HG02973 (cell line): ENCODE data around the gene PEX11B.
A peak's percentile ranks its signal among the peaks of the same experiment; 100 is the strongest.

Experiments
- ATAC-seq: cut with Tn5 transposase; IDR thresholded peaks from one replicate; pipeline ENCODE4 v1.9.1; 2021; ENCODE audit warnings: moderate library complexity; ENCODE audit not compliant: unreplicated experiment

The PEX11B gene, protein sequence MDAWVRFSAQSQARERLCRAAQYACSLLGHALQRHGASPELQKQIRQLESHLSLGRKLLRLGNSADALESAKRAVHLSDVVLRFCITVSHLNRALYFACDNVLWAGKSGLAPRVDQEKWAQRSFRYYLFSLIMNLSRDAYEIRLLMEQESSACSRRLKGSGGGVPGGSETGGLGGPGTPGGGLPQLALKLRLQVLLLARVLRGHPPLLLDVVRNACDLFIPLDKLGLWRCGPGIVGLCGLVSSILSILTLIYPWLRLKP

DNA sequence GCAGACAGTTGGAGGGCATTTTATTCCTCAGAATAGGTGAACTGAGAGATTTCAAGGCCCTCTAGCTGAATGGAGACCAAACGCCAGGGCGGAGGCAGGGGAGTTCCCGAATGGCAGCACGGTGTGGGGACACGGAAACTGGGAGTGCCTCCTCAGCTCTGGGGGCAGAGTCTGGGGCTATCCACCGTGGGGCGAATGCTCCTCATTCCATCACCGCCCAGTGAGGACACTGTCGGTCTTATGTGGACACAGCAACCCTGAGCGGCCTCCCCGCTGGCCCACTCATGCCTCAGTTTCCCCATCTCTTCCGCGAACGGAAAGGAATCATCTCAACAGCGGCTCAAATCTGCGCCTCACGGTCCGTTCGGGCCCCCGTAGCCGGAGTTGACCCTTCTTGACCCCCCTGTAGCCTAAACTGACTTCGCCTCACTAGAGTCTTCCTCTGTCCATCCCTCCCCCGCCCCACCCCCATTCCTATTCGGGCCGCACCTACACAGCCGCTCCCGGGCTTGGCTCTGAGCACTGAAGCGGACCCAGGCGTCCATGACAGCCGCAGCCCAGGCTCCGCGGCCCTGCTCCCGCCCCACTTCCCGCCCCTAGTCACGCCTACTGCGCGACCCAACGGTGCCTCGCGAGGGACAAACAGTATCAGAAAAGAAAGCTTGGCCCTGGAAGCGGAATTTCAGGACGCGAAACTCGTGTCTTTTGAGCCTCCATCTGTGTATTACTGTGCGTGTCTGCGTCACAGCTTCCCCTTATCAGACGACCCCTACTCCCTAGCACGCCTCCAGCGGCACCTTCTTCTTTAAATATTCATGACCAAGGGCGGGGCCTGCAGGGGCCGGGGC, at the start of gene PEX11B:
PEX11B (minus strand) TSS at position 574 of the 848 bp plus-strand sequence; CDS start at position 545, 29 bp downstream.
- peak; percentile 54 for ATAC-seq

DNA sequence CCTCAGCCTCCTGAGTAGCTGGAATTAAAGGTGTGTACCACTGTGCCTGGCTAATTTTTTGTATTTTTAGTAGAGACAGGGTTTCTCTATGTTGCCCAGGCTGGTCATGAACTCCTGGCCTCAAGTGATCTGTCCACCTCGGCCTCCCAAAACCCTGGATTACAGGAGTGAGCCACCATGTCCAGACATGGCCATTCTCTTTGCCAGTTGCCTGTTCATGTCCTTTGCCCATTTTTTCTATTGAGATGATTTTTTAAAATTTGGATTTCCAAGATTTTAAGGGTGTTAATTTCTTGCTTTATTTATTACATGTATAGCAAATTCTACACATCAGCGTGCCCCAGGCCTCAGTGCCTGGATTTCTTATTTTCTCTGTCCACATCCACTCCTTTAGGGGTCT, 48.8 kb upstream of the PEX11B start:
- no peak for ATAC-seq

DNA sequence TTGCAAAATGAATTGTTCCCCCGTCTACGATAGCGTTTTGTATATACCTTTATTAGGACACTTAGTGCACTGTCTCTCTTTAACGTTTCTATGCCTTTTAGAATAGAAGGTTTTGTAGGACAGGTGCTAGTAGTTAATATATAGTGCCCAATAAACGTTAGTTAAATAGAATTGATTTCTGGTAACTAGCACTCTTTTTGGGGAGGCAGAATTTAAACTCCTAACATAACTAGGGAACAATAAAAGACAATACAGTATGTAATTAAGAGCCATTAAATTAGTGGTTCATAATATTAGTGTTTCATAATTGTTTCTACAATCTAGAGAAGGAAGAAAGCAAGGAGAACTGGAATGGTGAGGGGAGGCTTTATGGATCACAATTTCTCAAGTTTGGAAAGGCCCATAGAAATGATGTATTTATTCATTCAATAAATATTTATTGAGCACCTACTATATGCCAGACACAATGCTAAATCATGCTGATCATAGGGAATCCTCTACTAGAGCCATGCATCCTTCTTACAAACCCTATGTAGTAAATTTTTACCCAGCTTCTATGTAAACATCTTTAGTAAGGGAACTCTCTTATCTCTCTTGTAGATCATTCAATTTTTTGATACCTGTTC, 46.7 kb upstream of the PEX11B start:
- no peak for ATAC-seq

DNA sequence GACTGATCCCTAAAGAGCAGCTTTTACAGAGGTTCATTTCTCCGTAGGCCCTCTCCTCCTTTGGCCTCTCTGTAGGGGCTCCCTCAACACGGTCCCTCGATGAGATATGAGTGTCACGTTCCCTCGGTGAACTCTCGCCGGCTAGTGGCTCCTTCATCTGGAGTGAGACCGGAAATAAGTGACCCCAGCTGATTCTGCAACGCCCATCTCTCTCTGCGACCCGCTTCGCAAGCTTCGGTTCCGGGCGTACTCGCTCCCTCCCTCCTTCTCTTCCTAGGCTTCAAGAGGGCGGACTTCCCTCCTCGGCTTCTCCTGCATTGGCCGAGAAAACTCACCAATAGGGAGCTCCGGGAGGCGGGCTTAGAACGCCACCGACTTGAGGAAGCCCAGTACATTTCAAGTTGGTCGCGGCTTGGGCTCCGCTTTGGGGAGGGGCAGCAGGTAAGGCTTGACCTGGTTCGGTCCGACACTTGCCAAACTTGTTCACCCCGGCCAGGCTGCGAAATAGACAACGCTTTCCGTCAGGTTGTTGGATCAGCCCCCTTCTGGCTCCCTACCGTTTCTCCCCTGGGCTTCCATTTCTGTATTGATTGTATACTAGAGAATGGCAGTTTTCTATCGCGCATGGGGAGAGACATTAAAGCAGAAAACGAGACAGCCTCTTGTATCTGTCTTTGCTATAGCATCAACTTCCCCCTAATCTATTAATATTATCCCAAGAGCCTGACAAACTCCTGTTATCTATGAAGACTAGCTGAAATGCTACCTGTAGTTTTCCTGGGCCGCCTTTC, 46.0 kb upstream of the PEX11B start, which contains the start of the genes ANKRD34A and POLR3GL:
ANKRD34A (minus strand) TSS at position 248 of the 791 bp plus-strand sequence. CDS start 2,816 bp downstream, outside the sequence.
POLR3GL (plus strand) TSS at position 363 of the 791 bp plus-strand sequence. CDS start 10,176 bp downstream, outside the sequence.
- peak; percentile 83 for ATAC-seq

DNA sequence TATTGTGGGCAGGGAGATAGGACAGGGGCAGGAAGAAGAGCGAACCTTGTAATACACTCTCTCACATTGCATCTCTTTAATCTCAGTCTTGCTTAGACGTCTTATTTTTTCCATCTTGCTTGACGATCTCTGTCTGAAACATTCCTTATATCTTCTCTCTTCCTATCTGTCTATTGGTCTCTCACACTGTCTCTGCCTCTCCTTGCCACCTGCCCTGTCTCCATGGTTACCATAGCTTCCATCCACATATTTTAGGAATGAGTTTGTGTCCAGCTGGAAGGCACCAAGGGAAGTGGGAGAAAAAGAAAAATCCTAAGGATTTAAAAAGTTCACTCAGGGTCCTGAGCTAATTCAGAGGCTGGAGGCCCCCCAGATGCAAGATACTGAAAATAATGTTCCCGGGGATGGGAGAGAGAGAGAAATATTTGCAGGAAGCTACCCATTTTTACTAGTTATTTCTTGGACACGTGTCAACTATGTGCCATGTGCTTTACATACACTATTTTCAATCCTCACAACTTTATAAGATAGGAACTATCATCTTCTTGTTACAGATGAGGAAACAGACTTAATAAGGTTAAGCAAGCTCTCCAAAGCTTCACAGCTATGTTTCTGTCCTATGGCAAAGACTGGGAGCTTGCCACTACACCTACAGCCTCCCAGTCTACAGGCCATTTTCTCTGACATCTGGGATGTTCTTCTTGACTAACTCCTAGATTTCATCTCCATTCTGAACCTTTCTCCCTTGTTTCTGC, 44.9 kb upstream of the PEX11B start:
- no peak for ATAC-seq

DNA sequence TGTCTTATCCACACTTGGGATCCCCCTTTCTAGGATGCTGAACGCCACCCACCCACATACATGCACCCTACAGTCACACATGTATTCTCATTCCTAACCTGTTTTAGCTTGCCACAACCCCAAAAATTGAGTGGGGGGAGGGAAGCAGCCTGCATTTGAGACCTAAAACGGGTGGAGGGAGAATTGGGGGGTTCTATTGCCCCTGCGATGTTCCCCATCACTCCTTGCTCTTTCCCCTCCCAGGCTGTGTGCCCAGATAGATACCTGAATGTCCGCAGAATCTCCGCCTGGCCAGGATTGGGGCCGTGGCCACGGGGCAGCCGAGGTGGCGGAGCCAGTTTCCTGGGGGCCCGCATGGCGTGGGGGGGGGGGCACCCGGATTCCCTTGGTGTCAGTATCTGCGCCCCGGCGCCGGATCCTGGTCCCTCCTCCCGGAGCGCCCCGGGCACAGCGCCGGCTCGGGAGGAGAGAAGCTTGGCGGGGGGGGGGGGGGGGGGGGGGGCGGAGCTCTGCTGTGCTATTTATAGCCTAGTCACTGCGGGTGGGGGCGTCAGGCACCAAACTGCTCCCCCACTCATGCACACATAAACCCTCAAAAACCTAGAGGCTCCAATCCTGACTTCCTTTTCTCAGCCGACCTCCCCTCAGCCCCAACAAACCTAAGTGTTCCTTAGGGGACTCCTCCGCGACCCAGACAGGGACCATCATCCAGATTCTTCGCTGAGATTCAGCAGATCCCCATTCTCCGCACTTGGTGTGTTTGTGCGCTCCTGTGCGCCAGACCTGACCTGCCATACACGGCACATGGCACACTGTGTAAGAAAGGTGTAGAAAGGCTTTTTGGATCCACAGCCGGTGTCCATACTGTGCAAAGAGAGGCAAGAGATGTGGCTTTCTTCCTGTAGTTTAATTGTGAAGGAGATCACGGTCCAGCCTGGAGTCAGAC, 43.9 kb upstream of the PEX11B start:
- no peak for ATAC-seq

DNA sequence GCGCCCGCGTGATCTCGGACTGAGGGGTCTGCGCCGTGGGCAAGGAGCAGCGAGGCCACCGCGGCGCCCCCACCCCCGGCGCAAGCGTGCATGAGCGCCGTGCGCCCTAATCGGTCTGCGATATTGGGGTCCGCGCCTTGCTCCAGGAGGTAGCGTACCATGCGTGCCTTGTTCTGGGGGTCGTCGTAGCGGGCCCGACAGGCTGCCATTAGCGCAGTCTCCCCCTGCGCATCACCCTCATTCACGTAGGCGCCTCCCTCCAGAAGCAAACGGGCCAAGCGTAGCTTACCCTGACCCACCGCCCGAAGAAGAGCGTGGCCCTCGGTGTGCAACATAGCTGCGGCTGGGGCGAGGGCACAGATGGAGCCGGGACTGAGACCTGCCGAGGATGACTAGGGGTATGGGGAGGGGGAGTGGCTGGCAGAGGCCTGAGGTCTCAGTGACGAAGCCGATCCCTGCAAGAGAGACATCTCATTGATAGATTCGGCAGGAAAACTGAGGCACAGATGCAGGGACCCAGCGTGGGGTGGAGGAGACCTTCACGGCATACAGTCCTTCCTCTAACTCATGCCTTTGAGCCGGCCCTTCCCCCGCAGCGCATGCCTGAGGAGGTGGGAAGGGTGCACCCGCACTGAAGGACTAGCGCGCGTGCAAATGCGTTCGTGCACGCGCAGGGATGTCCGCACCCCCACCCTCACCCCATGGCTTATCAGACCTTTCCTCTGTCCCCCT, 43.1 kb upstream of the PEX11B start:
- ATAC-seq = no peak

DNA sequence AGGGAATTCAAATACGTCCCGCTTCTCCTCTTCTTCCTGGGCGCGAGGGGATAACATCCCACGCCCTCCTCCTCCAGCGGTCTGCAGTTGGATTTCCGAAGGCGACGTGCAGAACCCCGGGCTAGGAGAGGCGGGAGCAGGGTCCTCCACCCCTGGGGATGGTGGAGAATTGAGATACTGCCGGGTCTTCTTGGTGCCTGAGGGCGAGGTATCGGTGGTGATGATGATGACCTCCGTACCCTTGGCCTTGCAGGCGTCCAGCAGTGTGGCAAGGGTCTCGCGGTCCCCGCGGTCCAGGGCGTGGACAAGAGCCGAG, 42.5 kb upstream of the PEX11B start:
- no peak for ATAC-seq

DNA sequence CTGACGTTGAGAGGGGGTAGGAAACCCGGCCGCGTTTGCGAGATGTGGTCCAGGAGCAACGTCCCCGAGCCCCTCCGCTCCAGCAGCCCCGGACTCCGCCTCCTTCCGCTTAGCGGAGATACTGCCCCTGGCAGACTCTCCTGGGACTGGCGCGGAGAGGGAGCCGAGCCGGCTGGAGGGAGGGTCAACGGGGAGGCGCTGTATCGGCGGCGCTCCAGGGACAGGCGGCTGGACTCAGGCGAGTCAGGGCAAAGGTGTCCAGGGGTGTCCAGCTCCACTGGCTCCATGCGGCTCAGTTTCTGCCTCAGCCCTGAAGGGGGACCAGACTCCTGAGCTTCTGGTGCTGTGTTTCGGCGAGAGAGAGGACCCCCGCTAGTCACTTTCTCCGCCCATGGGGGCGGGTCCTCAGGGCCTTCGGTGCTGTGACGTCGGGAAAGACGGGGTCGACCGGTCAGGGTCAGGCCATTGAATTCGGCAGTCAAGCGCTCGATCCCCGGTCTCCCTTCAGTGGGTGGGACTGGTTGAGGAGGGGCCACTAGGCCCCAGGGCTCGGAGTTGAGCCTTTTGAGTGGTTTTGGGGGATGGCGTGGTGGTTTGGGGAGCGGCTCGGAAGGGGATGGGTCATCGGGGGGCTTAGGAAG, 42.1 kb upstream of the PEX11B start:
- ATAC-seq = no peak

DNA sequence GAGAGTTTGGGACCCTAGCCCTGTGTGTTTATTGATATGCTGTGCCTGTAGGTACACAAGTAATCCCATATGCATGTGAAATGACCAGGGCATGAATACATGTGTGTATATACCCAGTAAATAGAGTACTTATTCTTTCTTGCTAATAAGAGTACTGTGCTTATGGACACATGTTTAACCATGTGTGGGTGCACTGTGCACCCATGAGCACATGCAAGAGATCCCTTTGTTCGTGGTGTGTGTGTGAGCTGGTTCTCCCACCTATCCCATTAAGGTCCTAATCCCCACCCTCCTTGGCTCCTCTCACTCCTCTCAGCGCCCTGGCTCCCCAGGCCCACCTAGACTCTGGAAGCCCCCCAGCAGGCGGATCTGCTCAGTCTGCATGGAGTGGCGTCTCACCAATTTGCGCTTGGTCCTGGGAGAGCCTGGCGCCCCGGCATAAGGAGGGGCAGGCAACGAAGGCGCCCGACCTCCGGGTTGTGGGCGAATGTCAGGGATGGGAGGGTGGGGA, 41.5 kb upstream of the PEX11B start:
- ATAC-seq = no peak

DNA sequence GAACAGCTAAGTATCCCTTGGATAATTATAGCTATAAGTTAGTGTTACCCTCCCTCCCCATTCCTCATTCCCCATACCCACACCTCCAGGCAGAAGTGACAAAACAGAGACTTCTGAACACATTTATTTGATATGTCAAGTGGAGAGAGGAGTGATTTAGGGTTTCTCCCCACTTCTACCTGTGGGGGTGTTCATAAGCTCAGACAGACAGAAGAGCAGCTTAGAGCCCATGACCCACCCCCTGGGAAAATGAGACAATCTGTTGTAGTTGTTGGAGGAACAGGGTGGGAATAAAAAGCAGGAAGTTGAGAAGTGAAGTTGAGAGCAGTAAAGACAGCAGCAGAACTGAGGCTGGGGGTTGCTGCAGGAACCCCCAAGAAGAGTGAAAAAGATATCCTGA, 40.8 kb upstream of the PEX11B start:
- ATAC-seq = no peak

DNA sequence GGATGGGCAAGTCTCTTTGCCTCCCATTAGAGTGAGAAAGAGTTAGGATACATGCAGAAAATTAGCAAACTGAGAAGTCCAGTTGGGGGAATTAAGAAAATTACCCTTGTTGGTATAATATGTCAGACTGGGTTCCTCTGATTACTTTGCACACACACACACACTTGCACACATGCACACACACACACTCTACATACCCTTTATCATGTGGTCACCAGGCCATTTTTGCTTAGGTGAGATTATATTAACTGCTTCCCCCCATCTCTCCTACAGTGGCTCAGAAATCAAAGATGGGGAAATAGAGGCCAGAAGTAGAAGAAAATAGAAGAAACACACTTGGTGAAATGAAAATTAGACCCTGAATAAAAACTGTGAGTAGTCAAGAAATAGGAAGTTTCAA, 40.2 kb upstream of the PEX11B start:
- ATAC-seq = no peak

DNA sequence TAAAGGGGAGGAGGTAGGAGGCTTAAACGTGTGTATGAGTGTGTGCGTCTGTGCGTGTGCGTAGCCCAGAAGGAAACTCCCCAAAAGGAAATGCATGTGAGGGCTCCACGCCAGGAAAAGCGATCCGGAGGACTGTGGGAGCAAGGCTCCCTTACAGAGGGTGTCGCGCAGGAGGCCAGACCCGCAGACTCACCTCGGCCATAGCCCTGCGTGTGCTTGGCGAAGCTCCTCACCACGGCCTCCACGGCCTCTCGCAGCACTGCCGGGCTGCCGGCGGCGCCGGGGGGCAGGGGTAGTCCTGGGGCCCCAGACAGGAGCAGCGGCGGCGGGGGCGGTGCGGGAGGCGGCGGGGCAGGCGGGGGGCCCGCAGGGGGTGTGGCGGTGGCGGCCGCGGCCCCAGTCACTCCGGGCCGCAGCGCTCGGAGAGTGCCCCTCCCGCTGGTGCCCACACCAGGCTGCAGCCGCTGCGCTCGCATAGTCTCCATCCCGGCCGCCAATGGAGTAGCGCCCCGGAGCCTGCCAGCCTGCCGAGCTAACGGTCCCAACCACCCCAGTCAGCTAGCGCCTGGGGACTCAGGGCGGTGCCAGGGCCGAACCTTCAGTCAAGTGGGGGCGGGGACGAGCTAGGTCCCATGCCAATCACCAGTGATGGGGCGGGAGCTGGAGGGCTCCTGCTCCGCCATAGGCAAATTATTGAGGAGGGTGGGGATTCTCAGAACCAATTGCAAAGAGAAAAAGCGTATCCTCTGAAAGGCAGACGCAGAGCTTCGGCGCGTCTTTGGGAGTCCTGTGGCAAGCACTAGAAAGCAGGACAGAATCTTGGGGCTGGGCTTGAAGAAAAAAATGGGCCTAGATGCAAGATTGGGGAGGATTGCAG, 39.2 kb upstream of the PEX11B start, which contains the start of gene LIX1L:
LIX1L (minus strand) TSS at position 575 of the 877 bp plus-strand sequence; CDS start at position 485, 90 bp downstream.
- ATAC-seq = peak; percentile 80

DNA sequence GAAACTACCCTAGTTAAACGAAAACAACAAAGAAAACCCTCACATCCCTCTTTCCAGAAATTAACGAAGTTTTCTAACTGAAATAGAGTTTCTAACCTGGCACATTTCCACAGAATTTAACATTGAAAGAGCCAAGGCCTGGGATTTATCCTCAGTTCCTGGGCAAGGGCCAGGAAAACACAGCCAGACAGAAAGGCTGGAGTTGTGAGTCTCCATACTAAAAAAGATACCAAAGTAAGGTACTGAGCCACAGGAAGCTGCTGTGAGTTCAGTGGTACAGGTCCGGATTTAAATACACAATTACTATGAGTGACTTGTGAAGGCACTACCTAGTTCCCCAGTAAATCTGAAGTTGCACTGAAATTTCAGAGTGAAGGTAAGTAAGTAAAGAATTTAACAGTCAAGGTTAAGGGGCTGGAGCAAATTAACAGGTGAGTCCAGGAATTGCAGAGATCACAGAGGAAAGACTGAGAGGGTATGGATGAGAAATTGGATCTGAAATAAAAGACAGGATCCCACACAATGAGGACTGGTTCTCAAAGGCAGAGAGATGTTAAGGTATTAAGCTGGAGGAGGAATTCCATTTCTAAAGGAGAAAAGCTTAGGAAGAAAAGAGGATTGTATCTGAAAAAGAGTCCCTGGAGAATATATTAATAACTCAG, 38.4 kb upstream of the PEX11B start:
- no peak for ATAC-seq

DNA sequence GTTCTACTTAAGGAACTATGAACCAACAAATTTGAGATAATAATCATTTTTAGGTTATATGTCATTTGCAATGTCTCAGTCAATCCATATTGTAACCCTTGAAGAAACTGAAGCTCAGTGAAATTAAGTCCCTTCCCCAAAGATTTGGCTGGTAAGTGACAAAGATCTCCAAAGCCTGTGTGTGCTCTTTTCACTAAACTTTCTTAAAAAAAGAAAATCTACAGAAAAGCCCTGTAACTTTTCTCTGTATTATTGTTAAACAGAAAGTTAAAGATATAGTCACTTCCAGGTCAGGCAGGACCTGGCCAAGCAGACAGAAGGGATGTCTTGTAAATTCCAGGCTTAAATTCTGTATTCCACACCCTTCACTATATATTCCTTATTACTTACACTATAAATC, 37.8 kb upstream of the PEX11B start:
- ATAC-seq = no peak

DNA sequence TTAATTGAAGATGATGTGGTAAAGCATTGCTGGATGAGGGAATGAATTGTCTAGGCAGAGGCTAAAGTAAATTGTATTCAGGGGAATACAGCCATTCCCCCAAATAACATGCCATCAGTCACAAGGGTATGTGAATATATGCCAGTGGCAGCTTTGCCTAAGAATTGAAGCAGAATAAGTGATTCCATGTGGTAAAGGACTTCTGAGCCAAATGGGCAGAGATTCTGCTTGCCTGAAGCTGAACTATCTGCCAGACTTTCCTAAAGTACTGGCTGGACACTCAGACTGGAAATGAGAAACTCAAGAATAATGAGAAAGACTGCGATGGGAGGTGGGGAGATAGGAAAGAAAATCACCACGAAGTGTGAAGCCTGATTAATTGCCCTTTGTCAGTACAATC, 36.9 kb upstream of the PEX11B start:
- ATAC-seq = no peak
